H1 (cell line): ENCODE measurements around the gene SCNN1B. TPM values are rescaled to one million over a fixed set of nuclear protein-coding genes. Genes with fewer than 3 reads are reported as not detected.
A peak's percentile ranks its signal among the peaks of the same experiment; 100 is the strongest.

Experiments used
- ASH2L ChIP-seq: fragments of 200-600, 300-600 bp; sonication (generic); IDR thresholded peaks from one replicate; pipeline ENCODE4 v1.7.1; 2017; ENCODE audit warnings: low read length
- BRCA1 ChIP-seq: IDR thresholded peaks from 2 replicates; pipeline ENCODE4 v1.6.1; 2012; ENCODE audit warnings: low read depth, low read length, improper control_type of control experiment
- CHD1 ChIP-seq: IDR thresholded peaks from 2 replicates; pipeline ENCODE4 v1.6.1; 2012; ENCODE audit warnings: low read depth, low read length, improper control_type of control experiment
- CHD2 ChIP-seq: IDR thresholded peaks from 2 replicates; pipeline ENCODE4 v1.6.1; 2012; ENCODE audit warnings: low read length, improper control_type of control experiment
- CREB1 ChIP-seq: IDR thresholded peaks from 2 replicates; pipeline ENCODE4 v1.6.1; 2012; ENCODE audit warnings: inconsistent platforms
- CTBP2 ChIP-seq: IDR thresholded peaks from 2 replicates; pipeline ENCODE4 v1.7.0; 2011; ENCODE audit warnings: borderline replicate concordance, mild to moderate bottlenecking, moderate library complexity, mixed read lengths, low read length; ENCODE audit not compliant: insufficient read depth, insufficient read length
- CTCF ChIP-seq, 3 experiments: IDR thresholded peaks; 1 replicate in 2 of 3; 2 replicates in 1 of 3; pipeline versions ENCODE4 v1.5.1 to v1.6.1; 2011; ENCODE audit warnings: low read length in 3 of 3, mild to moderate bottlenecking in 3 of 3, inconsistent platforms in 2 of 3, low read depth in 1 of 3, moderate library complexity in 1 of 3; ENCODE audit not compliant: insufficient read depth in 1 of 3; ENCODE audit errors: control extremely low read depth in 1 of 3
- EGR1 ChIP-seq: IDR thresholded peaks from 2 replicates; pipeline ENCODE4 v1.6.1; 2011; ENCODE audit warnings: low read depth, low read length, borderline replicate concordance
- EP300 ChIP-seq, 2 experiments: IDR thresholded peaks; 1 replicate in 1 of 2; 2 replicates in 1 of 2; pipeline ENCODE4 v1.6.1; 2011 to 2012; ENCODE audit warnings: low read depth in 2 of 2, low read length in 2 of 2, mild to moderate bottlenecking in 2 of 2, borderline replicate concordance in 1 of 2, inconsistent platforms in 1 of 2, moderate library complexity in 1 of 2
- EZH2 ChIP-seq: fragments of 200-600 bp; sonication (generic); IDR thresholded peaks from 2 replicates; pipeline ENCODE4 v1.7.1; 2012; ENCODE audit warnings: low read depth, mild to moderate bottlenecking, moderate library complexity, low read length, inconsistent platforms; ENCODE audit not compliant: severe bottlenecking
- GABPA ChIP-seq: IDR thresholded peaks from 2 replicates; pipeline ENCODE4 v1.6.1; 2011; ENCODE audit warnings: mild to moderate bottlenecking, low read length, moderate library complexity, borderline replicate concordance; ENCODE audit not compliant: insufficient read depth
- GTF2F1 ChIP-seq: IDR thresholded peaks from 2 replicates; pipeline ENCODE4 v1.6.1; 2012; ENCODE audit warnings: low read depth, low read length, improper control_type of control experiment, borderline replicate concordance
- HDAC2 ChIP-seq, 2 experiments: fragments of 300-600 bp in 1 of 2; sonication (generic) in 1 of 2; IDR thresholded peaks; 2 replicates each; pipeline ENCODE4 v1.6.1; 2011 to 2012; ENCODE audit warnings: low read depth in 2 of 2, low read length in 2 of 2, mild to moderate bottlenecking in 2 of 2, moderate library complexity in 2 of 2, borderline replicate concordance in 1 of 2, inconsistent platforms in 1 of 2
- NRF1 ChIP-seq: IDR thresholded peaks from 2 replicates; pipeline ENCODE4 v1.6.1; 2011; ENCODE audit warnings: mild to moderate bottlenecking, low read depth, low read length, improper control_type of control experiment
- POLR2AphosphoS5 ChIP-seq: IDR thresholded peaks from 2 replicates; pipeline ENCODE4 v1.6.1; 2011; ENCODE audit warnings: low read depth, low read length
- POU5F1 ChIP-seq: IDR thresholded peaks from 2 replicates; pipeline ENCODE4 v1.6.1; 2011; ENCODE audit warnings: low read depth, mild to moderate bottlenecking, low read length, moderate library complexity
- RAD21 ChIP-seq, 2 experiments: IDR thresholded peaks in 1 of 2; conservative IDR thresholded peaks in 1 of 2; 2 replicates each; pipeline ENCODE4 v1.6.1; 2011; ENCODE audit warnings: low read depth in 2 of 2, low read length in 2 of 2, improper control_type of control experiment in 1 of 2, inconsistent platforms in 1 of 2, mild to moderate bottlenecking in 1 of 2, moderate library complexity in 1 of 2
- SP1 ChIP-seq: IDR thresholded peaks from 2 replicates; pipeline ENCODE4 v1.6.1; 2011; ENCODE audit warnings: low read depth, low read length
- SP2 ChIP-seq: IDR thresholded peaks from 2 replicates; pipeline ENCODE4 v1.6.1; 2012; ENCODE audit warnings: mild to moderate bottlenecking, low read length, inconsistent platforms
- SRF ChIP-seq: IDR thresholded peaks from 2 replicates; pipeline ENCODE4 v1.6.1; 2011; ENCODE audit warnings: mild to moderate bottlenecking, low read depth, low read length, moderate library complexity
- TCF12 ChIP-seq: IDR thresholded peaks from 2 replicates; pipeline ENCODE4 v1.6.1; 2011; ENCODE audit warnings: low read depth, mild to moderate bottlenecking, low read length
- ZNF274 ChIP-seq: IDR thresholded peaks from 2 replicates; pipeline ENCODE4 v1.7.0; 2012; ENCODE audit warnings: low read length, borderline replicate concordance; ENCODE audit errors: extremely low read depth
- polyA plus RNA-seq, 7 experiments: library from polyadenylated mRNA; depleted of rRNA in 3 of 7; stranded (reverse) in 5 of 7; unstranded in 2 of 7; fragments of >200 nt in 5 of 7; fragments of 200-250 nt in 2 of 7; gene quantifications; 1 replicate in 5 of 7; 2 replicates in 1 of 7; 4 replicates in 1 of 7; pipeline versions ENCODE4 v1.2.1 to v1.2.3, GENCODE V29; 2011 to 2013; ENCODE audit warnings: missing spikeins in 2 of 7, mixed read lengths in 2 of 7
- total RNA-seq: library from RNA; stranded (reverse); fragmentation: NEBNext Ultra II Directional; extraction: Animal tissue kit (Norgen Biotek cat#: 25700); gene quantifications from 2 replicates; pipeline ENCODE4 v1.2.1, GENCODE V29; 2021
- TF ChIP-seq, protein P1 (sequence below): IDR thresholded peaks from 2 replicates; pipeline ENCODE4 v1.6.1; 2012; ENCODE audit warnings: inconsistent platforms

The SCNN1B gene
- total and polyA plus RNA-seq, 2 of the 8 experiments (the other 6 are each of a cell fraction or from before 2014, with no cell fraction given): 0.20 to 0.95 TPM

- TF ChIP-seq EP300 (IDR thresholded peaks at IDR 0.05; ENCODE audit: borderline replicate concordance in 1 of 2, low read depth in 2 of 2, low read length in 2 of 2) (no peak), HDAC2 (IDR thresholded peaks at IDR 0.05; ENCODE audit: borderline replicate concordance in 1 of 2, low read depth in 2 of 2, low read length in 2 of 2) (no peak), BRCA1 (no peak), ZNF274 (no peak), SP1 (no peak), EGR1 (peak; percentile 64), TCF12 (no peak), ASH2L (no peak), POU5F1 (no peak), CHD1 (no peak), NRF1 (no peak), CTBP2 (no peak), GTF2F1 (no peak), CHD2 (no peak), GABPA (no peak), RAD21 (IDR thresholded peaks at IDR 0.05 in 1 of 2, conservative IDR thresholded peaks at IDR 0.05 in 1 of 2; ENCODE audit: low read depth in 2 of 2, low read length in 2 of 2) (peak; percentile 57 to 64), SP2 (peak; percentile 53; the same call in 1 of the 2 replicates), SRF (no peak), CREB1 (no peak), POLR2AphosphoS5 (no peak), EZH2 (no peak), CTCF (IDR thresholded peaks at IDR 0.05; ENCODE audit: control extremely low read depth in 1 of 3, insufficient read depth in 1 of 3, low read depth in 1 of 3, low read length in 3 of 3) (peak; percentile 67 to 88 (median 78))
- TF ChIP-seq, protein P1, sequence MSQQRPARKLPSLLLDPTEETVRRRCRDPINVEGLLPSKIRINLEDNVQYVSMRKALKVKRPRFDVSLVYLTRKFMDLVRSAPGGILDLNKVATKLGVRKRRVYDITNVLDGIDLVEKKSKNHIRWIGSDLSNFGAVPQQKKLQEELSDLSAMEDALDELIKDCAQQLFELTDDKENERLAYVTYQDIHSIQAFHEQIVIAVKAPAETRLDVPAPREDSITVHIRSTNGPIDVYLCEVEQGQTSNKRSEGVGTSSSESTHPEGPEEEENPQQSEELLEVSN: peak; percentile 71
Observed at GRCh38 chr16:23296994-23297393, 5.1 kb upstream of the SCNN1B start (continued).
